Parathyroid adenoma (tissue), 2 donors: ENCODE data around the gene AGR2.

Experiments
- H2AFZ ChIP-seq: fragments of 300-600 bp; sonication (generic); one replicate; pipeline ENCODE4 v1.7.0; 2017; ENCODE audit warnings: antibody characterized with exemption, mild to moderate bottlenecking
- H3K27ac ChIP-seq: fragments of 300-600 bp; sonication (generic); one replicate; pipeline ENCODE4 v1.7.0; 2017
- H3K27me3 ChIP-seq: fragments of 300-600 bp; sonication (generic); one replicate; pipeline ENCODE4 v1.7.0; 2017; ENCODE audit warnings: low read length; ENCODE audit not compliant: control insufficient read depth, insufficient read depth
- H3K36me3 ChIP-seq: fragments of 300-600 bp; sonication (generic); one replicate; pipeline ENCODE4 v1.7.0; 2017; ENCODE audit warnings: low read length; ENCODE audit not compliant: control insufficient read depth, insufficient read depth
- H3K4me1 ChIP-seq: fragments of 300-600 bp; sonication (generic); one replicate; pipeline ENCODE4 v1.7.0; 2017; ENCODE audit warnings: control low read depth
- H3K4me2 ChIP-seq: fragments of 300-600 bp; sonication (generic); one replicate; pipeline ENCODE4 v1.7.0; 2017; ENCODE audit warnings: low read length
- H3K4me3 ChIP-seq: fragments of 300-600 bp; sonication (generic); one replicate; pipeline ENCODE4 v1.7.0; 2017; ENCODE audit warnings: low read depth, low read length
- H3K79me2 ChIP-seq: fragments of 300-600 bp; sonication (generic); one replicate; pipeline ENCODE4 v1.7.0; 2017; ENCODE audit warnings: control low read depth
- H3K9ac ChIP-seq: fragments of 300-600 bp; sonication (generic); one replicate; pipeline ENCODE4 v1.7.0; 2017; ENCODE audit warnings: mild to moderate bottlenecking
- H3K9me3 ChIP-seq: fragments of 300-600 bp; sonication (generic); one replicate; pipeline ENCODE4 v1.7.0; 2017; ENCODE audit warnings: low read length; ENCODE audit not compliant: control insufficient read depth
- CTCF ChIP-seq: fragments of 300-600 bp; sonication (generic); IDR thresholded peaks from one replicate; pipeline ENCODE4 v1.7.0; 2017; ENCODE audit warnings: antibody characterized with exemption, mild to moderate bottlenecking
- donor health status: primary hyperparathyroidism.

Gene AGR2

GRCh38 chr7:16810573-16810972 lies 5.8 kb upstream of the AGR2 start:
- Histone ChIP-seq H3K36me3 (no peaks in the 10 kb centered on the region), H3K27ac (no peak overlapping the region), H2AFZ (no peak overlapping the region), H3K9ac (no peak overlapping the region), H3K79me2 (no peaks in the 10 kb centered on the region), H3K4me1 (no peaks in the 10 kb centered on the region), H3K4me3 (no peak overlapping the region), H3K9me3 (no peaks in the 10 kb centered on the region), H3K4me2 (no peak overlapping the region), H3K27me3 (no peaks in the 10 kb centered on the region)
- TF ChIP-seq CTCF = no peak

- H3K9me3 ChIP-seq = no peaks in the 10 kb centered on the region
- no peak overlapping the region for H3K9ac ChIP-seq
- no peaks in the 10 kb centered on the region for H3K79me2 ChIP-seq
- TF ChIP-seq CTCF = no peak
- no peaks in the 10 kb centered on the region for H3K27me3 ChIP-seq
- no peaks in the 10 kb centered on the region for H3K36me3 ChIP-seq
- H2AFZ ChIP-seq = no peak overlapping the region
- no peak overlapping the region for H3K27ac ChIP-seq
- no peak overlapping the region for H3K4me2 ChIP-seq
- H3K4me3 ChIP-seq = no peak overlapping the region
- H3K4me1 ChIP-seq = no peaks in the 10 kb centered on the region
Measured at GRCh38 chr7:16810112-16810511, 5.3 kb upstream of the AGR2 start.

- no peak overlapping the region for H3K4me2 ChIP-seq
- H3K79me2 ChIP-seq = no peaks in the 10 kb centered on the region
- H3K9me3 ChIP-seq = no peaks in the 10 kb centered on the region
- H2AFZ ChIP-seq = no peak overlapping the region
- no peak for TF ChIP-seq CTCF
- H3K9ac ChIP-seq = no peak overlapping the region
- H3K36me3 ChIP-seq = no peaks in the 10 kb centered on the region
- H3K4me3 ChIP-seq = no peak overlapping the region
- no peaks in the 10 kb centered on the region for H3K27me3 ChIP-seq
- no peaks in the 10 kb centered on the region for H3K4me1 ChIP-seq
- no peak overlapping the region for H3K27ac ChIP-seq
Measured at GRCh38 chr7:16805441-16805840, 642 bp upstream of the AGR2 start.

GRCh38 chr7:16803881-16804673 lies 722 bp downstream of the AGR2 start:
- no peak overlapping the region for H3K9ac ChIP-seq
- no peak overlapping the region for H2AFZ ChIP-seq
- TF ChIP-seq CTCF = no peak
- no peaks in the 10 kb centered on the region for H3K27me3 ChIP-seq
- no peak overlapping the region for H3K4me3 ChIP-seq
- no peak overlapping the region for H3K4me2 ChIP-seq
- H3K27ac ChIP-seq = no peak overlapping the region
- no peaks in the 10 kb centered on the region for H3K79me2 ChIP-seq
- H3K36me3 ChIP-seq = no peaks in the 10 kb centered on the region
- no peaks in the 10 kb centered on the region for H3K9me3 ChIP-seq
- H3K4me1 ChIP-seq = no peaks in the 10 kb centered on the region

GRCh38 chr7:16803125-16803524 lies 1.7 kb downstream of the AGR2 start:
- Histone ChIP-seq H3K4me3 (no peak overlapping the region), H3K36me3 (no peaks in the 10 kb centered on the region), H3K4me2 (no peak overlapping the region), H2AFZ (no peak overlapping the region), H3K27ac (no peak overlapping the region), H3K4me1 (no peaks in the 10 kb centered on the region), H3K79me2 (no peaks in the 10 kb centered on the region), H3K9me3 (no peaks in the 10 kb centered on the region), H3K27me3 (no peaks in the 10 kb centered on the region), H3K9ac (no peak overlapping the region)
- TF ChIP-seq CTCF = no peak
